Stimulated activated CD4-positive, alpha-beta T cell treated with anti-CD3 and anti-CD28 coated beads, TNF-alpha, amount 100 ng/mL, for 4 hours (primary cell): ENCODE results near the gene CDC42EP2.
A peak's percentile ranks its signal among the peaks of the same experiment; 100 is the strongest.
"Not testable (repeated sequence)": the region's sequence is repeated elsewhere in the genome, so short reads cannot be mapped to it uniquely, and the experiment has no call there.

Source experiments
- DNase-seq, 3 experiments: peaks; one replicate each; pipeline ENCODE4 v3.0.0-alpha.2; 2020; ENCODE audit warnings: low read depth in 3 of 3

The CDC42EP2 gene

GRCh38 chr11:65320386-65321075, 5.9 kb downstream of the CDC42EP2 start:
- DNase-seq, result no peak

- no peak for DNase-seq
Observed at GRCh38 chr11:65321076-65321475, 6.4 kb downstream of the CDC42EP2 start.

GRCh38 chr11:65321828-65322485, 7.3 kb downstream of the CDC42EP2 start:
- no peak for DNase-seq

GRCh38 chr11:65323813-65324212, 9.1 kb downstream of the CDC42EP2 start:
- no peak for DNase-seq

GRCh38 chr11:65325435-65325834, 10.8 kb downstream of the CDC42EP2 start:
- no peak for DNase-seq

- DNase-seq, result no peak
Observed at GRCh38 chr11:65327021-65327420, 12.4 kb downstream of the CDC42EP2 start.

- DNase-seq, result no peak
Observed at GRCh38 chr11:65329478-65329877, 14.8 kb downstream of the CDC42EP2 start.

- DNase-seq, result peak; percentile 56 to 79 (median 58)
Observed at GRCh38 chr11:65329944-65330403, 15.3 kb downstream of the CDC42EP2 start.

GRCh38 chr11:65330544-65330943, 15.9 kb downstream of the CDC42EP2 start:
- DNase-seq, result no peak

GRCh38 chr11:65332591-65332990, 17.9 kb downstream of the CDC42EP2 start:
- DNase-seq, result not testable (repeated sequence)

- DNase-seq, result no peak
Observed at GRCh38 chr11:65334696-65335295, 20.1 kb downstream of the CDC42EP2 start.

GRCh38 chr11:65338676-65339075, 24.0 kb downstream of the CDC42EP2 start:
- no peak for DNase-seq

GRCh38 chr11:65340226-65340625, 25.6 kb downstream of the CDC42EP2 start:
- DNase-seq, result no peak

GRCh38 chr11:65341856-65342255, 27.2 kb downstream of the CDC42EP2 start:
- no peak for DNase-seq

GRCh38 chr11:65351511-65351910, 36.8 kb downstream of the CDC42EP2 start:
- no peak for DNase-seq

- DNase-seq, result no peak
Observed at GRCh38 chr11:65352783-65353182, 38.1 kb downstream of the CDC42EP2 start.

- DNase-seq, result no peak
Observed at GRCh38 chr11:65353376-65353775, 38.7 kb downstream of the CDC42EP2 start.

GRCh38 chr11:65353900-65354264, 39.2 kb downstream of the CDC42EP2 start:
- DNase-seq, result no peak

- peak; percentile 92 to 96 (median 96) for DNase-seq
Observed at GRCh38 chr11:65354265-65355012, 39.8 kb downstream of the CDC42EP2 start, which contains the start of gene TIGD3. TSS of gene TIGD3 (plus strand) at chr11:65354751. CDS start at chr11:65355809, 1,058 bp downstream.

- peak in 2 of 3 experiments; percentile 50 to 54 for DNase-seq
Observed at GRCh38 chr11:65355013-65355775, 40.5 kb downstream of the CDC42EP2 start.

- no peak for DNase-seq
Observed at GRCh38 chr11:65355776-65356393, 41.2 kb downstream of the CDC42EP2 start.
